Myocyte (in vitro differentiated cells): Measurements from ENCODE around the gene ARID3A. TPM values are rescaled to one million over a fixed set of nuclear protein-coding genes. Genes with fewer than 3 reads are reported as not detected.

Source experiments
- DNase-seq: peaks from one replicate; pipeline ENCODE4 v3.0.0-alpha.2; 2012; ENCODE audit warnings: low read depth
- total RNA-seq: library from RNA; depleted of rRNA; stranded (reverse); fragments of >200 nt; gene quantifications from 2 replicates; pipeline ENCODE4 v1.2.3, GENCODE V29; 2014

The ARID3A gene
- total RNA-seq, 1 donor from 2014 or later: 3.2 TPM

DNA sequence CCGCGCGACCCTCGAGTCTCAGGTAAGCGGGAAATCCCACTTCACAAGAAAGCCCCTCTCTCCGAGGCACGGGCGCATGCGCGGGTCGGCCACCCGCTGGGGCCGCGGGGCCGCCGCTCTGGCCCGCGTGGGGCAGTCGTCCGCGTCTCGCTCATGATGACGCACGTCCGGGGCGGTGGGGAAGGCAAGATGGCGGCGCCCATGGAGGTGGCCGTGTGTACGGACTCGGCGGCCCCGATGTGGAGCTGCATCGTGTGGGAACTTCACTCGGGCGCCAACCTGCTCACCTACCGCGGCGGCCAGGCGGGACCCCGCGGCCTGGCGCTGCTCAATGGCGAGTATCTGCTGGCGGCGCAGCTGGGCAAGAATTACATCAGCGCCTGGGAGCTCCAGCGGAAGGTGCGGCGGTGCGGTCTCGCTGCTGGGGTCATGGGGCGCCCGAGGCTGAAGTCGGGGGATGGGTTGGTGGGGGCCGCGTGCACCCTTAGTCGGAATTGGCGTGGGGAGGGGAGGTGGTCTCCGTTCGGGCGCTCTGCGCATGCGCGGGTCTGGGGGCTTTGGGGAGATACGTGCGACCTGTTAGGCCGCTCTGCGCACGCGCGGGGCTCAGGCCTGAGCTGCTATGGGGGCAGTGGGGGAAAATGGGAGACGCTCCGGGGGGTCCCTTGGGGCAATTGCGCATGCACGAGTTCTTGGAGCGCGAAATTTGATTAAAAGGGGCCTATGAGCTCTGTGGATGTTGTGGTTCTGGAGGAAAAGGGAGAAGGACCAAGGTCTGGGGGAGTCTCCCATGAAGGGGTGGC, 58.5 kb downstream of the ARID3A start, which contains the start of gene WDR18:
Gene WDR18, plus strand, starts transcription at position 181 of the 803 bp plus-strand sequence. Its CDS starts 9 bp downstream, at position 190.
- peak; percentile 93 for DNase-seq

- DNase-seq: no peak
These were observed 60.2 kb downstream of the ARID3A start for GRCh38 chr19:986083-986482.

- DNase-seq: peak; percentile 30
These were observed 62.2 kb downstream of the ARID3A start for GRCh38 chr19:988081-988480.

GRCh38 chr19:988510-988909, 62.7 kb downstream of the ARID3A start:
- DNase-seq: no peak

- no peak for DNase-seq
These were observed 63.7 kb downstream of the ARID3A start for GRCh38 chr19:989381-990081.

GRCh38 chr19:990119-990571, 64.3 kb downstream of the ARID3A start:
- no peak for DNase-seq

DNA sequence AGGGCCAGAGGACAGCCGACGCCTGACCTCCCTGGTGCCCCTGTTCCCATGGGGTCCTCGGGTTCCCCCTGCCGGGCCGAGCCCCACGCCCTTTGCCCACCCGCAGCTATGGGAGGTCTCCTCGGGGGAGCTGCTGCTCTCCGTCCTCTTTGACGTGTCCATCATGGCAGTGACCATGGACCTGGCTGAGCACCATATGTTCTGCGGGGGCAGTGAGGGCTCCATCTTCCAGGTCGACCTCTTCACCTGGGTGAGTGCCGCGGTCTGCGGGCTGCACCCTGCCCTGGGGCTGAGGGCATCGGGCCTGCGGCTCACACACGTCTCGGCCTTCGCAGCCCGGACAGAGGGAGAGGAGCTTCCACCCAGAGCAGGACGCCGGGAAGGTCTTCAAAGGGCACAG, 64.9 kb downstream of the ARID3A start:
- DNase-seq: no peak

- DNase-seq: no peak
These were observed 65.5 kb downstream of the ARID3A start for GRCh38 chr19:991174-991931.

DNA sequence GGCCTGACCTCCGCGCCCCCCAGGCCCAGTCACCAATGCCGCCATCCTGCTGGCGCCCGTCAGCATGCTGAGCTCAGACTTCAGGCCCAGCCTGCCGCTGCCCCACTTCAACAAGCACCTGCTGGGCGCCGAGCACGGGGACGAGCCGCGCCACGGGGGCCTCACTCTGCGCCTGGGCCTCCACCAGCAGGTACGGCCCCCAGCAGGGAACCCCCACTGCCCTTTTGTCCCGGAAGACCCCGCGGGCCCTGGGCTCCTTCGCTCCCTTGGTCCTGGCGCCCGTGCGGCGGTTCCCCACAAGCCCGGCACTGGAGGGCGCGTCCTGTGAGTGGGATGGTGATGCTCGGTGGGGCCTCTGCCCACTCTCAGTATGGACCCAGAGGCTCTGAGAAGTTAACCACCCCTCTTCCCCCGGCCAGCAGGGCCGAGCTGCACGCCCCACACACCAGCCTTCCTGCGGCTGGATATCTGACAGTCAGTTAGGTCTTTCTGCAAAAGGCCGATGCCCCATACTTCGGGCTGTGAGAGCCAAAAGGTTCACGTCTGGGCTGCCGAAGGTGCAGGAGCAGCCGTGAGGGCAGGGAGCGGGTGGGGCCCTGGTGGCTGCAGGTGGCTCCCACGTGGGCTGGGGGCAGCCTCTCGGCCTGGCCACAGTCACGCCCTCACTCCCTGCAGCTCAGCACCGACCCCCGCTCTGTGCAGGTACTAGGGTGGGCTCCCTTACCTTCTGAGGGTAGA, 66.3 kb downstream of the ARID3A start:
- DNase-seq: no peak

GRCh38 chr19:992670-993055, 66.8 kb downstream of the ARID3A start:
- DNase-seq: no peak

DNA sequence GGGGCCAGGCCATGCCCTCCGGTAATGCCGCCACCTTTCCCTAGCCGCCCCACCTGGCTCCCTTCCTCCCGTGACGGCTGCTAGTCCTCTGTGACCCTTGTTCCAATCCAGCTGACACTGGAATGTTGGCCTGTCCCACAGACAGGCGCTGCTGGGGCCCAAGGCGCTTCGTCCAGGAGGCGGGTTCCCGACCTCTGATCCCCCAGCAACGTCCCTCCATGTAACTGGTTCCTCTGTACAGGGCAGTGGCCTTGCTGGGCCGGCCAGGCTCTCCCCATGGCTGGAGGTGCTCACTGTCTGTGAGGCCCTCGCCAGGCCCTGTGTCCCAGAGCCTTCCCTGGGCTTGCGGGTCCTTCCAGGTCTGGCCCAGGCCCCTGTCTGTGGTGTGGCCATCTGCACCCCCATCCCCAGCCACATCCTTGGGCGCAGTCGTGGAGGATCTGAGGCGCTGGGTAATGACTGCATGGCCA, 67.6 kb downstream of the ARID3A start:
- no peak for DNase-seq

DNA sequence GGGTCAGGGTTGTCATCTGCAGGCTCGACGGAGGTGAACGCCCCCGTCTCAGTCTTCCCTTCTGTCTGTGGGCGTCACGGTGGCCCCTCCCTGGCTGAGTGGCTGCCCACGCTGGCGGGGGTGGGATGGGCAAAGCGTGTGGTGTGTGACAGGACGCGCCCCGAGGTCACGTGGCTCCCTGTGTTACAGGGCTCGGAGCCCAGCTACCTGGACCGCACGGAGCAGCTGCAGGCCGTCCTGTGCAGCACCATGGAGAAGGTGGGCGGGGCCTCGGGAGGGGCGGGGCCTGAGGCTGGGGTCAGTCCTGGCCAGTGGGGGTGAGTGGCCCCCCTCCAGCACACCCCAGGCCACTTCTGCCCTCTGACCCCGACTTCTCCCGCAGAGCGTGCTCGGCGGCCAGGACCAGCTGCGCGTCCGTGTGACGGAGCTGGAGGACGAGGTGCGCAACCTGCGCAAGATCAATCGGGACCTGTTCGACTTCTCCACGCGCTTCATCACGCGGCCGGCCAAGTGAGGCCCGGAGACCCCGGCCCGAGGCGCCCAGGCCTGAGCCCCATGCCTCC, 68.1 kb downstream of the ARID3A start:
- DNase-seq: no peak

DNA sequence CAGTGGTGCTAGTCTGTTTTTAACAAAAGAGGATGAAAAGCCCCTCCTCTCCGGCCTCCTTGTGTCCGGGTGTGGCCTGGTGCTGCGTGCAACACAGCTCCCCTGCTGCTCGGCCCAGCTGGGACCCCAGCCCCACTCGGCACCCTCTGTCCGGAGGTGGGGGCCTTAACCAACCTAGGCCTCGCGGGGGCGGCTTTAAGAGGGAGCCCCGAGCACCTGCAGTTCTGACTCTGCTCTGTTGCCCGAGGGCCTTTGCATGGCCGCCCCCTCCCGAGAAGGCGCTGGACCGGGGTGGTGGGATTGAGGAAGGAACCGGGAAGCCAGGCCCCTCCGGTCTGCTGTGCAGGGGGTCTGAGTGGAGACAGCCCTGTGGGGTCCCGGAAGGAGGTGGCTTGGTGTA, 68.7 kb downstream of the ARID3A start:
- no peak for DNase-seq

- peak; percentile 9 for DNase-seq
These were observed 69.4 kb downstream of the ARID3A start for GRCh38 chr19:995051-995827.

- DNase-seq: peak; percentile 15
These were observed 70.4 kb downstream of the ARID3A start for GRCh38 chr19:996051-996838.

GRCh38 chr19:998064-998463, 72.2 kb downstream of the ARID3A start:
- no peak for DNase-seq

DNA sequence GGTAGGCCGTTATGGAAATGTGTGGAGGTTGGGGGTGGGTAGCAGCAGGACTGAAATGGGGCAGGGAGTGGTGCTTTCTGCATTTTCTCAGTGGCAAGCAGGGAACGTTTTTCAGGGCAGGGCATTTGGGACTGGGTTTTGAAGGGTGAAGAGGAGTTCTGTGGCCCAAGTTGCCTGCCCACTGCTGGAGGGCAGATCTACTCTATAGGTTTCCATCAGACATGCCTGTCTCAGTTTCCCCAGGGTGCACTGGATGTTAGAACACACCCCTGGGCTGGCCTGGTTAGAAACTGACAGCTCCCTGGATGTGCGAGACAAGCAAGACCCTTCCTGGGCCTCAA, 73.5 kb downstream of the ARID3A start:
- DNase-seq: no peak

- DNase-seq: peak; percentile 37
These were observed 74.3 kb downstream of the ARID3A start, which contains the start of gene GRIN3B for GRCh38 chr19:1000095-1000494. Gene GRIN3B, plus strand, starts transcription at chr19:1000419. Its CDS starts 19 bp downstream, at chr19:1000438.
